Osteocyte (in vitro differentiated cells): Measurements from ENCODE around the gene SGMS1. TPM values are rescaled to one million over a fixed set of nuclear protein-coding genes. Genes with fewer than 3 reads are reported as not detected.

ENCODE experiments used
- DNase-seq: peaks from one replicate; pipeline ENCODE4 v3.0.0; 2021; ENCODE audit warnings: mixed read lengths; ENCODE audit not compliant: unreplicated experiment; ENCODE audit errors: extremely low spot score
- H3K27ac Mint-ChIP-seq: one replicate; pipeline ENCODE4 v1.8.0; 2021; ENCODE audit warnings: mild to moderate bottlenecking, mixed read lengths; ENCODE audit not compliant: unreplicated experiment
- H3K27me3 Mint-ChIP-seq: one replicate; pipeline ENCODE4 v1.8.0; 2021; ENCODE audit warnings: mixed read lengths; ENCODE audit not compliant: unreplicated experiment
- H3K36me3 Mint-ChIP-seq: one replicate; pipeline ENCODE4 v1.8.0; 2021; ENCODE audit warnings: mixed read lengths; ENCODE audit not compliant: unreplicated experiment
- H3K4me1 Mint-ChIP-seq: one replicate; pipeline ENCODE4 v1.8.0; 2021; ENCODE audit warnings: mixed read lengths; ENCODE audit not compliant: unreplicated experiment
- H3K4me3 Mint-ChIP-seq: one replicate; pipeline ENCODE4 v1.8.0; 2021; ENCODE audit warnings: mild to moderate bottlenecking, moderate library complexity, mixed read lengths; ENCODE audit not compliant: unreplicated experiment
- H3K9me3 Mint-ChIP-seq: one replicate; pipeline ENCODE4 v1.8.0; 2021; ENCODE audit warnings: mixed read lengths; ENCODE audit not compliant: unreplicated experiment
- CTCF ChIP-seq: fragments of 200-600 bp; sonication (generic); IDR thresholded peaks from 2 replicates; pipeline ENCODE4 v1.5.0; 2021; ENCODE audit warnings: antibody characterized with exemption, mild to moderate bottlenecking, moderate library complexity
- total RNA-seq: library from RNA; stranded (reverse); gene quantifications from 2 replicates; pipeline ENCODE4 v1.2.1, GENCODE V29; 2021

SGMS1 gene
- total RNA-seq, 1 donor from 2014 or later = 21.0 TPM

GRCh38 chr10:50291261-50291850 lies 332.4 kb downstream of the SGMS1 start:
- Mint-ChIP-seq H3K27me3 (peaks cover 2% of the 10 kb centered on the region), H3K4me3 (no peak overlapping the region)
- DNase-seq = no peak

GRCh38 chr10:50289196-50289595 lies 334.6 kb downstream of the SGMS1 start:
- peaks cover under 1% of the 10 kb centered on the region for H3K4me1 Mint-ChIP-seq
- H3K4me3 Mint-ChIP-seq = no peak overlapping the region
- H3K27me3 Mint-ChIP-seq = peaks cover 16% of the 10 kb centered on the region
- DNase-seq = no peak
- no peak for TF ChIP-seq CTCF
- H3K36me3 Mint-ChIP-seq = no peaks in the 10 kb centered on the region
- H3K27ac Mint-ChIP-seq = no peak overlapping the region
- no peaks in the 10 kb centered on the region for H3K9me3 Mint-ChIP-seq

More at GRCh38 chr10:50291261-50291850, 332.4 kb downstream of the SGMS1 start:
- Mint-ChIP-seq H3K36me3 (no peaks in the 10 kb centered on the region), H3K4me1 (peaks cover 2% of the 10 kb centered on the region), H3K9me3 (no peaks in the 10 kb centered on the region), H3K27ac (no peak overlapping the region)
- TF ChIP-seq CTCF = peak; percentile 32

- no peaks in the 10 kb centered on the region for H3K9me3 Mint-ChIP-seq
- H3K27ac Mint-ChIP-seq = no peak overlapping the region
- no peaks in the 10 kb centered on the region for H3K36me3 Mint-ChIP-seq
- TF ChIP-seq CTCF = no peak
- no peaks in the 10 kb centered on the region for H3K4me1 Mint-ChIP-seq
- H3K4me3 Mint-ChIP-seq = no peak overlapping the region
- no peak for DNase-seq
- H3K27me3 Mint-ChIP-seq = peaks cover 31% of the 10 kb centered on the region
Measured at GRCh38 chr10:50286996-50287803, 336.6 kb downstream of the SGMS1 start.

- no peak overlapping the region for H3K27ac Mint-ChIP-seq
- no peaks in the 10 kb centered on the region for H3K4me1 Mint-ChIP-seq
- TF ChIP-seq CTCF = no peak
- DNase-seq = no peak
- H3K4me3 Mint-ChIP-seq = no peak overlapping the region
- H3K27me3 Mint-ChIP-seq = peaks cover 37% of the 10 kb centered on the region
- no peaks in the 10 kb centered on the region for H3K36me3 Mint-ChIP-seq
- H3K9me3 Mint-ChIP-seq = no peaks in the 10 kb centered on the region
Measured at GRCh38 chr10:50286517-50286916, 337.2 kb downstream of the SGMS1 start.

GRCh38 chr10:50281967-50282522 lies 341.7 kb downstream of the SGMS1 start:
- Mint-ChIP-seq H3K36me3 (no peaks in the 10 kb centered on the region), H3K4me1 (no peaks in the 10 kb centered on the region), H3K9me3 (no peaks in the 10 kb centered on the region), H3K4me3 (no peak overlapping the region), H3K27me3 (peaks cover 60% of the 10 kb centered on the region), H3K27ac (no peak overlapping the region)
- no peak for DNase-seq
- TF ChIP-seq CTCF = no peak
